Hepatocyte (in vitro differentiated cells): Measurements from ENCODE around the gene GCLM.

ENCODE experiments used
- EZH2 ChIP-seq: fragments of 200-600 bp; sonication (generic); IDR thresholded peaks from 2 replicates; pipeline ENCODE4 v1.6.1; 2016; ENCODE audit warnings: antibody characterized with exemption, mild to moderate bottlenecking, borderline replicate concordance
- TF ChIP-seq, protein P1 (sequence below): fragments of 200-600 bp; sonication (generic); IDR thresholded peaks from 2 replicates; pipeline ENCODE4 v1.5.1; 2016; ENCODE audit warnings: antibody characterized with exemption, mild to moderate bottlenecking; ENCODE audit not compliant: poor library complexity

GRCh38 chr1:93839307-93839706 is 69.9 kb downstream of the GCLM start:
- TF ChIP-seq EZH2 = no peak
- TF ChIP-seq, protein P1, sequence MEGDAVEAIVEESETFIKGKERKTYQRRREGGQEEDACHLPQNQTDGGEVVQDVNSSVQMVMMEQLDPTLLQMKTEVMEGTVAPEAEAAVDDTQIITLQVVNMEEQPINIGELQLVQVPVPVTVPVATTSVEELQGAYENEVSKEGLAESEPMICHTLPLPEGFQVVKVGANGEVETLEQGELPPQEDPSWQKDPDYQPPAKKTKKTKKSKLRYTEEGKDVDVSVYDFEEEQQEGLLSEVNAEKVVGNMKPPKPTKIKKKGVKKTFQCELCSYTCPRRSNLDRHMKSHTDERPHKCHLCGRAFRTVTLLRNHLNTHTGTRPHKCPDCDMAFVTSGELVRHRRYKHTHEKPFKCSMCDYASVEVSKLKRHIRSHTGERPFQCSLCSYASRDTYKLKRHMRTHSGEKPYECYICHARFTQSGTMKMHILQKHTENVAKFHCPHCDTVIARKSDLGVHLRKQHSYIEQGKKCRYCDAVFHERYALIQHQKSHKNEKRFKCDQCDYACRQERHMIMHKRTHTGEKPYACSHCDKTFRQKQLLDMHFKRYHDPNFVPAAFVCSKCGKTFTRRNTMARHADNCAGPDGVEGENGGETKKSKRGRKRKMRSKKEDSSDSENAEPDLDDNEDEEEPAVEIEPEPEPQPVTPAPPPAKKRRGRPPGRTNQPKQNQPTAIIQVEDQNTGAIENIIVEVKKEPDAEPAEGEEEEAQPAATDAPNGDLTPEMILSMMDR = no peak
